Stimulated activated CD8-positive, alpha-beta memory T cell treated with anti-CD3 and anti-CD28 coated beads, Interleukin-15, amount 100 ng/mL, for 4 hours (primary cell): Measurements from ENCODE around the gene ANO9.
"Not testable (repeated sequence)": the region's sequence is repeated elsewhere in the genome, so short reads cannot be mapped to it uniquely, and the experiment has no call there.

Experiments used
- DNase-seq, 2 donors: peaks; one replicate each; pipeline ENCODE4 v3.0.0-alpha.2; 2020; ENCODE audit warnings: low read depth in 2 of 2

The ANO9 gene

DNA sequence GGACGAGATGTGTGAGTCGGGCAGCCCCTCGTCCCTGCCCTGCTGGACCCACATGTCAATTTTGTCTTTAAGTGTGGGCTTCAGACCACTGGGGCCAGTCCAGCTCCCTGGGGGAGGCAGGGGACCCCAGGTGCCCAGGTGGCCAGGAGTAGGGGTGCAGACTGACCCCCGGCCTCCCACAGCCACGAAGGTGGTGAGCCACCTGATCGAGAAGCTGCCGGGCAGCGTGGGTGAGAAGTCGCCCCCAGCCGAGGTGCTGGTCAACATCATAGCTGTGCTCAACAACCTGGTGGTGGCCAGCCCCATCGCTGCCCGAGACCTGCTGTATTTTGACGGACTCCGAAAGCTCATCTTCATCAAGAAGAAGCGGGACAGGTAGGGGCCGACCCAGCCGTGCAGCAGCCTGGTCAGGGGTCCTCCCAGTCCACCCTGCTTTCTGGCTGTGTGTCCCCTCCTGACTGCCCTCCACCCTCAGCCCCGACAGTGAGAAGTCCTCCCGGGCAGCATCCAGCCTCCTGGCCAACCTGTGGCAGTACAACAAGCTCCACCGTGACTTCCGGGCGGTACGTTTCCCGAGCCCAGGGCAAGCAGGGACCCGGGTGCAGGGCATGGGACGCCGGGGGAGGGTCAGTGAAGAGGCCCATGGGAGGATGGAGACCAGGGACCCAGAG, 37.9 kb downstream of the ANO9 start:
- DNase-seq: no peak

DNA sequence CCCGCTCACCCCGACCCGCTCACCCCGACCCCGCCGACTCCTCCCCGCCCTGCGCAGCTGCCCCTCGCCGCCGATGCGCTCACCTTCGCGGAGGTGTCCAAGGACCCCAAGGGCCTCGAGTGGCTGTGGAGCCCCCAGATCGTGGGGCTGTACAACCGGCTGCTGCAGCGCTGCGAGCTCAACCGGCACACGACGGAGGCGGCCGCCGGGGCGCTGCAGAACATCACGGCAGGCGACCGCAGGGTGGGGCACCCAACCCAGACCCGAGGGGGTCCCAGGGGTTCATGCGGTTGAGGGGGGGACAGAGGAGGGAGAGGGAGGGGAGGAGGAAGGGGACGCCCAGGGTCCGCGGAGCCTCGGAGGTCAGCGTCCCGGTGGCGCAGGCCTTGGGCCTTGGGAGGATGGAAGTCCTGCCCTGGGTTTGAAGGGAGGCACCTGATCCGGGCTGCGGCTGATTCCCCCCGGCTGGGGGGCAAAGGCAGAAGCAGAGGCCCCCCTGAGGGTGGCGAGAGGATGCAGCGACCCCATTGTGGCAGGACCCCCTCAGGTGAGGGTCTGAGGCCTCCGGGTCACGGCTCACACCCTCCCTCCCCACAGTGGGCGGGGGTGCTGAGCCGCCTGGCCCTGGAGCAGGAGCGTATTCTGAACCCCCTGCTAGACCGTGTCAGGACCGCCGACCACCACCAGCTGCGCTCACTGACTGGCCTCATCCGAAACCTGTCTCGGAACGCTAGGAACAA, 38.6 kb downstream of the ANO9 start:
- DNase-seq: no peak

DNA sequence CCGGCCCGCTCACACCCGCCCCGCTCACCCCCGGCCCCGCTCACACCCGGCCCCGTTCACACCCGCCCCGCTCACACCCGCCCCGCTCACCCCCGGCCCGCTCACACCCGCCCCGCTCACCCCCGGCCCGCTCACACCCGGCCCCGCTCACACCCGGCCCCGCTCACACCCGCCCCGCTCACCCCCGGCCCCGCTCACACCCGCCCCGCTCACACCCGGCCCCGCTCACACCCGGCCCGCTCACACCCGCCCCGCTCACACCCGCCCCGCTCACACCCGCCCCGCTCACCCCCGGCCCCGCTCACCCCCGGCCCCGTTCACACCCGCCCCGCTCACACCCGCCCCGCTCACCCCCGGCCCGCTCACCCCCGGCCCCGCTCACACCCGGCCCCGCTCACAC, 40.6 kb downstream of the ANO9 start:
- not testable (repeated sequence) for DNase-seq

DNA sequence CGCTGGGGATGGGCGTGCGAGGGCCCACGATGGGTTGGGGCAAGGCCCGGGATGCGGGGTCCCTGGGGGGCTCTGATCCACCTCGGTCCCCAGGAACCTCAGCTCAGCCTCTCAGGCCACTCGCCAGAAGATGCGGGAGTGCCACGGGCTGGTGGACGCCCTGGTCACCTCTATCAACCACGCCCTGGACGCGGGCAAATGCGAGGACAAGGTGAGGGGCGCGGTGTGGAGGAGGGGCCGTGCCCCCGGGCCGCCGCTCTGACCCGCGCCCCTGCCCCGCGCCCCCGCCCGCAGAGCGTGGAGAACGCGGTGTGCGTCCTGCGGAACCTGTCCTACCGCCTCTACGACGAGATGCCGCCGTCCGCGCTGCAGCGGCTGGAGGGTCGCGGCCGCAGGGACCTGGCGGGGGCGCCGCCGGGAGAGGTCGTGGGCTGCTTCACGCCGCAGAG, 41.5 kb downstream of the ANO9 start:
- no peak for DNase-seq

DNA sequence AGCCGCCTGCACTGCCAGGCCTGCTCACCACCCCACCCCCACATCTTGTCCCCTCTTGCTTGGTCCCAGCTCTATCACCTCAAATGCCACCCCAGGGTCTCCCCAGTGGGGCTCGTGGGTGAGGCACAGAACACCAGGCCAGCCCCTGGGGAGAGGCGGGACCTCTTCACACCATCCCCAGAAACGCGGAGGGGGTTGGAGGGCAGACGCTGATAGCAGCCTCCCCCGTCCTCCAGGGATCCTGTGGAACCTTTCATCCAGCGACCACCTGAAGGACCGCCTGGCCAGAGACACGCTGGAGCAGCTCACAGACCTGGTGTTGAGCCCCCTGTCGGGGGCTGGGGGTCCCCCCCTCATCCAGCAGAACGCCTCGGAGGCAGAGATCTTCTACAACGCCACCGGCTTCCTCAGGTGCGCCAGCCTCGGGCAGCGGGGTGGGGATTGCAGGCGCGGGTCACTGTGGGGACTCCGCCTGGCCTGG, 42.0 kb downstream of the ANO9 start:
- no peak for DNase-seq

DNA sequence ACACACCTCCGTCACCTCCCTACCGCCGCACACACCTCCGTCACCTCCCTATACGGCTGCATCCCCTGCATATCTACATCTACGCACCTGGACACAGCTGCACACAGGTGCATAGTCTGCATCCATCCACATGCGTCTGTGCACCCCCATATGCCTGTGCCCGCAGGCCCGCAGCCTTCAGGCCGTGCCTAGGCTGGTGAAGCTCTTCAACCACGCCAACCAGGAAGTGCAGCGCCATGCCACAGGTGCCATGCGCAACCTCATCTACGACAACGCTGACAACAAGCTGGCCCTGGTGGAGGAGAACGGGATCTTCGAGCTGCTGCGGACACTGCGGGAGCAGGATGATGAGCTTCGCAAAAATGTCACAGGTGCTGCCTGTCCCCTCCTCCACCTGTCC, 43.0 kb downstream of the ANO9 start:
- no peak for DNase-seq

DNA sequence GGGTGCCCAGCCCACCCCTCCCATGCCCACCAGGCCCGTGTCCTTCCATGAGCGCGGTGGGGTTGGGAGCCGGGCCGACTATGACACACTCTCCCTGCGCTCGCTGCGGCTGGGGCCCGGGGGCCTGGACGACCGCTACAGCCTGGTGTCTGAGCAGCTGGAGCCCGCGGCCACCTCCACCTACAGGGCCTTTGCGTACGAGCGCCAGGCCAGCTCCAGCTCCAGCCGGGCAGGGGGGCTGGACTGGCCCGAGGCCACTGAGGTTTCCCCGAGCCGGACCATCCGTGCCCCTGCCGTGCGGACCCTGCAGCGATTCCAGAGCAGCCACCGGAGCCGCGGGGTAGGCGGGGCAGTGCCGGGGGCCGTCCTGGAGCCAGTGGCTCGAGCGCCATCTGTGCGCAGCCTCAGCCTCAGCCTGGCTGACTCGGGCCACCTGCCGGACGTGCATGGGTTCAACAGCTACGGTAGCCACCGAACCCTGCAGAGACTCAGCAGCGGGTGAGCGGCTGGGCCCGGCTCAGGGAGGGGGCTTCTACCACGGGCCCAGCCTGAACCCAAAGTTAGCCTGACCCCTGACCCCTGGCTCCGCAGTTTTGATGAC, 44.8 kb downstream of the ANO9 start:
- DNase-seq: no peak

DNA sequence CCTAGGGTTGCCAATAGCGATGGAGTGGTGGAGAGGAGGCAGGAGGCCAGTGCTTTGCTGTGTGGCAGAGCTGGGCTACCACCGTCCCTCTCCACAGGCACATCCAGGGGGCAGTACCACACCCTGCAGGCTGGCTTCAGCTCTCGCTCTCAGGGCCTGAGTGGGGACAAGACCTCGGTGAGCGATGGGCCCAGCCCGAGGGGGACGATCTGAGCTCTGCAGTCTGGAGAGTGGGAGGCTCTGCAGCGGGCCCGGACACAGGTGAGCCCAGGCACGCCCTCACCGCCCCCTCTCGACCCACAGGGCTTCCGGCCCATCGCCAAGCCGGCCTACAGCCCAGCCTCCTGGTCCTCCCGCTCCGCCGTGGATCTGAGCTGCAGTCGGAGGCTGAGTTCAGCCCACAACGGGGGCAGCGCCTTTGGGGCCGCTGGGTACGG, 45.3 kb downstream of the ANO9 start:
- no peak for DNase-seq

DNA sequence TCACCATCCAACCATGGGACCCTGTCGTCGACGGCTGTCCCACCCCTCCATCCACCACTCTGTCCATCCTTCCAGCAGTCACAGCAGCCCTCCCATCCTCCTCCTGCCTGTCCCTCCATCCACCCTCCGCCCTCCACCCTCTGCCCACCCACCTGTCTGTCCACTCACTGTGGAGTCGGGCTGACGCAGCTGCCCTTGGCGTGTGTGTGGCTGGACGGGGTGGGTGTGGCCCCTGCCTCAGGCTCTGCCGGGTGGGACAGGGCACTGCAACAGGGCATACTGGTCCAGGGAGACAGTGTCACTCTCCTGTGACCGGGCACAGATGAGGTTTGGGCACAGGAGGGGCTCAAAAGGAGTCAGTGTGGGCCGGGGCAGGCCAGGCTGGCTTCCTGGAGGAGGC, 45.9 kb downstream of the ANO9 start:
- no peak for DNase-seq

DNA sequence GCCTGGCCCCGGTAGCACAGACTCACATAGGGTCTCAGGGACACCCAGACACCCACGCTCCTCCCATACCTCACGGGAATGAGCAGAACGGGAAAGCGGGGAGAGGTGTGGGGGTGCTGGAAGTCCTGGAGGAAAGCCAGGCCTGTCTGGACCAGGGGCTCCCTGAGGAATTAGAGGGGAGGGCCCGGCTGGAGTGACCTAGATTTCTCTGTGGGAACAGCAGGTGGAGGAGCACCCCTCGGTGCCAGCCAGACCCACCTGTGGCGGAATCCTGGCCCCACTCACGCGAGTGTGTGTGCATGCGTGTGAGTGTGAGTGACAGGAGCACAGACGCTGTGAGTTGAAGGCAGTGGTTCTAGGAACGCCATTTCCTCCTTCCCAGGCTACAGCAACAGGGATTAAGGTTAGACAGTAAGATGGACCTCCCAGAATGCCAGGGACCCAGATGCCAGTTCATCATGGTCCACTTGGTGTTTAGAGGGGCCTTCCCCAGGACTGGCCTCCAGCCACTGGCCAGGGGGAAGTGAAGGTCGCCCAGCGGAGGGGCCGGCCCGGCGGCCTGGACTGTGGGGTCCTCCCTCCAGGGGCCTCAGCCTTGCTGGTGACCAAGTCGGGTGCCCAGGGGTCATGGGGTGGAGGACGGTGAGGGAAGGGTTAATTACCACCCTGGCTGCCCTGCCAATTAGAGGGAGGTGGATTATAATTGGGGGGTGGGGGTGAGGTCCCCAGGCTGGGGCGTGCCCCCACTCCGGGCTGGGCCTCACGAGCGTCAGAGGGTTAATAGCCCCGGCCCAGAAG, 46.8 kb downstream of the ANO9 start:
- DNase-seq: no peak

DNA sequence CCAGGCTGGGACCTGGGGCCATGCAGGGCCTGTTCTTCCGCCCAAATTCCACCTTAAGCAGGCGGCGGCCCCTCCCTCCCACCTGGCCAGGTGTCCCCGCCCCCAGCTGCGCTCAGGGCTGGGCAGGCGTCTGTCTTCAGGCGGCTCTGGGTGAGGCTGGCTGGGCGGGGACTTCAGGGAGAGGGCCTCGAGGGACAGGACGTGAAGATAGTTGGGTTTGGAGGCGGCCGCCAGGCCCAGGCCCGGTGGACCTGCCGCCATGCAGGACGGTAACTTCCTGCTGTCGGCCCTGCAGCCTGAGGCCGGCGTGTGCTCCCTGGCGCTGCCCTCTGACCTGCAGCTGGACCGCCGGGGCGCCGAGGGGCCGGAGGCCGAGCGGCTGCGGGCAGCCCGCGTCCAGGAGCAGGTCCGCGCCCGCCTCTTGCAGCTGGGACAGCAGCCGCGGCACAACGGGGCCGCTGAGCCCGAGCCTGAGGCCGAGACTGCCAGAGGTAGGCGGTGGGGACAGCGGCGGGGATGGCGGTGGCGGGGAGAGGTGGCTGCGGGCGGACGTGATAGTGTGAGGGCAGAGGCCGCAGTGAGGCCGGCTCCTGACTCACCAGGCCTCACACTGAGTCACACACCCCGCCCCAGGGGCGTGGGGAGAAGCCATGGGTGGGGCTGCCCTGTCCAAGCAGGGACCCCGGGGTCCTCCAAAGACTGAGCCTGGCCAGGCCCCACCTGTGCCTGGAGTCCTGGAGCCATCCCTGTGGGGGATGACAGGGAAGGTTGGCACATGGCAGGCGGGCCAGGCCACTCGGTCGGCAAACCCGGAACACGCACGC, 47.6 kb downstream of the ANO9 start, which contains the start of gene PKP3:
TSS of gene PKP3 (plus strand) at position 176 of the 824 bp plus-strand sequence. CDS start at position 260, 84 bp downstream.
- no peak for DNase-seq

DNA sequence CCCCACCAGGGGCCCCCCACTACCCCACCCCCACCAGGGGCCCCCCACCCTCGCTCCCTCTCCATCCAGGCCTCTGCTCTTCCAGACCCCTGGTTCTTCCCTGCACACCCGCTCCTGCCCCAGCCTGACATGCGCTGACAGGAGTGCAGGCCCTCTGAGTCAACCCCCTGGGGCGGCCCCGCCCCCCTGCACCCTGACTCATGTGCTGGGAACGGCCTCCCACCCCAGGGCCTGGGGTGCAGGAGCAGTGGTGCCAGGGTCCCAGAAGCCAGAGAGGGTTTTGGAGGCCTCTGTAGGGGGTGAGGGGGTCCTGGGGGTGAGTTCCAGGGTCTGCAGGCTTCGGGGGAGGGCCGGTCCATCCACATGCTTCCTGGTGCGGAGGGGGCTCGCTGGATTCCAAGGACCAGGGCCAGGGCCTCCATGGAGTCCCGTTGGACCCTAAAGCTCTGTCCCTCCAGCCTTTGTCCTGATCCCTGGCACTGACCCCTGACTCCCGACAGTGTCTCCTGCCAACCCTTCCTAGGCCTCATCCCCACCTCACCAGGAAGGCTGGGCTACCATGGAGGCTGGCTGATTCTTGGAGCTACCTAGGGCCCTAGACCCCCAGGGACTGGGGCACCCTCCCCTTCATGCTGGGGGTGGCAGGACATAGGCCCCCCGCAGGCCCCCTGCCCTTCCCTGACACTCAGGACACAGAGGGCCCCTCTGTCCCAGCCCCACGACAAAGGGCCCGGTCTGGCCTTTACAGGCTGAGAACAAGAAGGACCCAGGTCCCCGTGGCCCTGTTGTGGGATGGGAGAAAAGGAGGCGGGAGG, 48.4 kb downstream of the ANO9 start:
- no peak for DNase-seq

DNA sequence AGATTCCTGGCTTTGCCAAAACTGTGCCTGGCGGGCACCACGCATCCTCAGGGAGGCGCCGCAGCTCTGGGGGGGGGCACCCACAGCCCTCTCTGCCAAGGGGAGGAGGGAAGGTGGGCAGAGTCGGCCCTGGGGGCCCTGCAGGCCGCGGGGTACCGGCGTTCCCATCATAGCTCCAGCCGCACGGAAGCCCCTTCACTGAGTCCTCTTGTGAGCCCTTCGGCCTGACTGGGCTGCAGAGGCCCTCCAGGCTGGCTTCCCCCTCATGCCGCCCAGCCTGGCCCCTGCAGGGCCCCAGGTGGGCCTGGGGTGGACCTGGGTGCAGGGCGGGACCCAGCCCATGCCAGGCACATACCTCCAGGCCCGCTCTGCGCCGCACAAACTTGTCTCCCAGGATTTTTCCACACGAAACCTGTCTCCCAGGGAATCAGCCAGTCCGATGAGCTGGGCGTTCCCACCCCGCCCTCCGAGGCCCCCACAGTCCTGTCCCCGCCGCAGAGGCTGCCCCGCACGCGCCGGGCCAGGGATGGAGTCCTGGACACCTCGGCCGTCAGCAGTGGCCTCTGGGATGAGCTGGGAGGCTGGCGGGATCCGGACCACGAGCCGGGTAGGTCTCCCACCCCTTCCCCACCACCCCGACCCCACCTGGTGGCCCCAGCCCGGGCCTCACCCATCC, 49.6 kb downstream of the ANO9 start:
- no peak for DNase-seq

DNA sequence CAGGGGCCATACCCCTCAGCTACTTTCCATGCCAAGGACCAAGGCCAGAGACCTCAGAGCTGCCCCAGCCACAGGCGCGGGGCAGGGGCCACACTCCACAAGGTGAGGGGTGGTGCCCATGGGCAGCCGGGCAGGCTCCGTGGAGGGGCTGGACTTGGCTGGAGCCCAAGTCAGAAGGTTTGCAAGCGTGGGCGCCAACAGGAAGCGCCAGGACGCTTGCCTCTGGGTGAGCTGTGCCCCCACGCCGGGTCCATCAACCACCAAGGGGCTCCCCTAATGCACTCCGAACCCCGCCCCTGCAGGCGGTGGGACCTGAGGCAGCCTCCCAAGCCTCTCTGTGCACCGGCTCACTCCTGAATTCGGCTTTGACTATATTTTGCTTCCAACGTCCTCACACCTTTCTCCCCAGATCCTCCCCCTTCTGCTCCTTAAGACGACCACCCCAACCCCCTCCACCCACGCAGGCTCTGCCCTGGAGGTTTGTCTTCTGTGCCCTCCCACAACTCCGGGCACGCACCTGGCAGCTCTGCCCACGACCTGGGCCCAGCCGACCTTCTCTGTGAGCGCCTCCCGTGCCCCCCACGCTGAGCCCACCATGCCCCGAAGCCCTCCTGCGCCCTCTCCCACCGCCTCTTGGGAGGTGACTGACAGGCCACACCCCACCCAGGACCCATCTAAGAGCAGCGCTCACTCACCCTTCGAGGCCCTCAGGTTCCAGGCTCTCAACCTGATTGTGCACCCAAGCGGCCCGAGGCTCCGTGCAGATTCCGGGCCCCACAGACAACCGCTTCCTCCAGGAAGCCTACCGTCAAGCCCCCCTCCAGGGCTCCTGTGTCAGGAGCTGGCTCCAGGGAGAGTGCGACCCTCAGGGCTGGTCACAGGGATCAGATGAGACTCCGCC, 50.4 kb downstream of the ANO9 start:
- DNase-seq: no peak

DNA sequence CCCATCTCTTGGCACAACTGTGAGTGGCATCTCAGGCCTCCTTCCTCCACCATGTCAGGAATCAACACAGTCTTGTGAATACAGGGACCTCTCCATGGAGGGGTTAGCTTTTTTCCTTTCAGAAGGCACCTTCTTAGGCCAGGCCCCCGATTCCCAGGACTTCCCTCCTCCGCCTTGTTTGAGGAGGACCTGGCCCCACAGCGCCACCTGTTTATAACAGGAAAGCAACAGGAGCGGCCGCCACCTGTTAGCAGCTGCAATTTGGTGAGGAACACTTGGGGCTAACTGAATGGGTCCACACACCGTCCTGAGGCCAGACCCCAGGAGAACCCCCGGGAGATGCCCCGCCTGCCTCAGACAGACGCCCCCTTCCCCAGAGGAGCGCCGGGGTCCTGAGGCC, 51.6 kb downstream of the ANO9 start:
- no peak for DNase-seq

DNA sequence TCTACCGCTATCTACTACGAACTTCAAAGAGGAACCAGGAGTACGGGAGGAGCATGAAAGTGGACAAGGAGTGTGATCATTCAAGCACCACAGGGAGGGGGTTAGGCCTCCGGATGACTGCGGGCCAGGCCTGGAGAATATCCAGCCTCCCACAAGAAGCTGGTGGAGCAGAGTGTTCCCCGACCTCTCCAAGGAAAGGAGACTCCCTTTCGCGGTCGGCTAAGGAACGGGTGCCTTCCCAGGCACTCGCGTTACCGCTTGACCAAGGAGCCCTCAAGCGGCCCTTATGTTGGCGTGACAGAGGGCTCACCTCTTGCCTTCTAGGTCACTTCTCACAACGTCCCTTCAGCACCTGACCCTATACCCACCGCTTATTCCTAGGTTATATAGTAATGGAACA, 52.4 kb downstream of the ANO9 start:
- not testable (repeated sequence) for DNase-seq

DNA sequence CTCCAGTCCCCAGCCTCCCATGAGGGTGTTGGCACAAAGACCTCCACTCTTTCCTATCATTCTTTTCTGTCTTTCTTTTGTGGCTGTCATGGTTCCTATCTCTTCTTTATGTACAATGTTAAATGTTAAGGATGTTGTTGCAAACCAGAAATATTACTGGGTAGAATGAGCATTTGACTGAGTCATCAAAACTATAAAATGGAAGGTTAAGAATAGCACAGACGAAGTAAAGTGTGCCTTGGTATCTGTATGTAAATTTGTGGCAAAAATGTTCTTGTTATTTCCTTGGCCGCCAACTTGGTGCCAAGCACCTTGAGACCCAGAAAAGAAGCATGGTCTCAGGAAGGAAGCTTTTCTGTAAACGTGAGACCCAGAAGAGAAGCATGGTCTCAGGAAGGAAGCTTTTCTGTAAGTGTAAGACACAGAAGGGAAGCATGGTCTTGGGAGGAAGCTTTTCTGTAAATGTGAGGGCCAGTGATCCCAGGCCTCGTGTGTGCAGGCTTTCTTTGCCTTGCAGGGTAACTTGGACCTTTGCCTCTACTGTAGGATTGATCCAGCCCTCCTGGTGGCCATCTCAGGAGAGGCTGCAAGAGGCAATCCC, 54.5 kb downstream of the ANO9 start:
- no peak for DNase-seq

DNA sequence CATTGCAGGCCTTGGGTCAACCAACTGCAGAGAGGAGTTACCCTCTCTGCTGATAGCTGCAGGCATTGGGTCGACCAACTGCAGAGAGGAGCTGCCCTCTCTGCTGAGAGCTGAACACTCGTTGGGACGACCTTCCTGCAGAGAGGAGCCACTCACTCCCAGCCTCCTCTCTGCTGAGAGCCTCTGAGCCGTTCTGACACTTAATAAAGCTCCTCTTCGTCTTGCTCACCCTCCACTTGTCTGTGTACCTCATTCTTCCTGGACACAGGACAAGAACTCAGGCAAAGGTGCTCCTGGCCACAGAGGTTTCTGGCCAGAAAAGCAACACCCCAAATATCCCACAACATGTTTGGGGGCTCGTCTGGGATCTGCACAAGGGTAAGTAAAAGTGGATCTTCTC, 55.3 kb downstream of the ANO9 start:
- DNase-seq: no peak
